ENCODE data around the gene FRMD4A. TPM values are rescaled to one million over a fixed set of nuclear protein-coding genes. Genes with fewer than 3 reads are reported as not detected.

FRMD4A gene
- total RNA-seq, 5 donors from 2014 or later (not counting 1 experiment from before 2014, with no cell fraction given) = 1.3 to 1.8 (median 1.4) TPM

- Mint-ChIP-seq H3K9me3 (peaks cover 0 to 11% (median 4%) of the 10 kb centered on the region in 3 donors), H3K27me3 (peaks cover 55 to 59% of the 10 kb centered on the region in 2 donors), H3K4me3 (no peak overlapping the region), H3K27ac (no peak overlapping the region), H3K4me1 (no peaks in the 10 kb centered on the region), H3K36me3 (no peaks in the 10 kb centered on the region)
- Histone ChIP-seq H3K9me3 (no peaks in the 10 kb centered on the region), H3K27ac (ENCODE audit: low read length) (no peak overlapping the region), H3K36me3 (ENCODE audit: control insufficient read depth in 2 of 2, extremely low read depth in 1 of 2, insufficient read depth in 1 of 2, low read length in 1 of 2) (no peaks in the 10 kb centered on the region), H3K27me3 (replicated peaks in 1 of 2; ENCODE audit: control insufficient read depth in 2 of 2, extremely low read depth in 1 of 2, insufficient read depth in 2 of 2, low read length in 1 of 2) (peaks cover 0 to 23% of the 10 kb centered on the region in 2 experiments), H3K4me1 (ENCODE audit: control insufficient read depth in 1 of 2, extremely low read depth in 1 of 2, insufficient read depth in 2 of 2, low read length in 2 of 2) (no peaks in the 10 kb centered on the region), H3K4me3 (ENCODE audit: control insufficient read depth in 1 of 2, extremely low read depth in 1 of 2, low read length in 1 of 2) (no peak overlapping the region)
- ATAC-seq (replicated peaks in 1 of 4) (no peak), DNase-seq (no peak)
- CTCF ChIA-PET = interaction anchor here in 1 of 2 donors (0.7 kb wide), 1 partner anchor 10 kb away, joined by 3 read pairs; no protein-coding TSS in a partner anchor
- POLR2A ChIA-PET = interaction anchor here in 1 of 2 donors (0.6 kb wide), 1 partner anchor 792 kb away, joined by 3 read pairs; no protein-coding TSS in a partner anchor
These were observed 172.1 kb downstream of the FRMD4A start for GRCh38 chr10:14158575-14158974.

DNA sequence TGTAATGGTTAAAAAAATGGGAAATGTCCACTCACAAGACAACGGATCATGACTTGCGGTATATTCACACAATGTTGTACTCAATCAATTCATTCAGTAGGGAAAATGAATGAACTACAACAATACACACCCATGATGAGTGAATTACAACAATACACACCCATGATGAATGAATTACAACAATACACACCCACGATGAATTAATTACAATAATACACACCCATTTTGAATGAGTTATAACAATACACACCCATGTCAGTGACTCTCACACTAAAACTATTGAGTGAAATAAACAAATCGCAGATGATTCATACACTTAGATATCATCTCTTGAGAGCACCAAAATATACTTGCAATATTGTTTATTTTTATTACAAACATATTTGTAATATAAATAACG, 174.6 kb downstream of the FRMD4A start:
- no peaks in the 10 kb centered on the region for H3K36me3 ChIP-seq (ENCODE audit: control insufficient read depth in 2 of 2, extremely low read depth in 1 of 2, insufficient read depth in 1 of 2, low read length in 1 of 2)
- Mint-ChIP-seq H3K27ac (no peak overlapping the region), H3K4me1 (no peaks in the 10 kb centered on the region), H3K4me3 (no peak overlapping the region), H3K27me3 (peaks cover 43 to 45% of the 10 kb centered on the region in 2 donors), H3K9me3 (peaks cover 0 to 11% (median 4%) of the 10 kb centered on the region in 3 donors), H3K36me3 (no peaks in the 10 kb centered on the region)
- no peaks in the 10 kb centered on the region for H3K4me1 ChIP-seq (ENCODE audit: control insufficient read depth in 1 of 2, extremely low read depth in 1 of 2, insufficient read depth in 2 of 2, low read length in 2 of 2)
- WGBS (ENCODE audit: insufficient coverage) = no CpG with 5 or more reads among the region's 5 CpGs
- DNase-seq = no peak
- no peaks in the 10 kb centered on the region for H3K9me3 ChIP-seq
- ATAC-seq (replicated peaks in 1 of 4) = no peak
- no peak overlapping the region for H3K27ac ChIP-seq (ENCODE audit: low read length)
- peaks cover 0 to 27% of the 10 kb centered on the region in 2 experiments for H3K27me3 ChIP-seq (replicated peaks in 1 of 2; ENCODE audit: control insufficient read depth in 2 of 2, extremely low read depth in 1 of 2, insufficient read depth in 2 of 2, low read length in 1 of 2)
- CTCF ChIA-PET = no interaction called here
- POLR2A ChIA-PET = no interaction called here
- no peak overlapping the region for H3K4me3 ChIP-seq (ENCODE audit: control insufficient read depth in 1 of 2, extremely low read depth in 1 of 2, low read length in 1 of 2)

DNA sequence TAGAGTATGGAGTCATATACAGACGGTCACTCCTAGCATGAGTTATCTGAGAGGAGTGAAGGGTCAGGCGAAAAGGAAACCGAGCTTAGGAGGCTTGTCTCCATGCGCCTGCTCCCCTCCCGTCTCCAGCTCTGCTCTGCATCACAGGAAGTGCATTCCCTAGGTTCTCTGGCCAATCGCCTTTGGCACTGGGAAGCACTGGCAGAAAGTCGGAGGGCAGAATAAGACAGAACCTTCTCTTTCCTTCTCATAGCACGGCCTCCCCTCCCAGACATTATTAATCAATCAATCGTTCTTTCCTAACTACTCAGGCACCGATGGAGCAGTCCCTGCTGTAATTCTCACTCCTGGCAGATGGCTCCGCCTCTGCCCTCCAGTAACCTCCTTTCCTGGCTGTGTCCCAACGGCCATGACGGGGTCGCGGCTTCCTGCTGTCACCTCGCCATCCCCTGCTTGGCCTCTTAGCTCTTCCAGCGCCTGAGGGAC, 177.1 kb downstream of the FRMD4A start:
- H3K4me1 ChIP-seq (ENCODE audit: control insufficient read depth in 1 of 2, extremely low read depth in 1 of 2, insufficient read depth in 2 of 2, low read length in 2 of 2) = no peaks in the 10 kb centered on the region
- no peaks in the 10 kb centered on the region for H3K36me3 ChIP-seq (ENCODE audit: control insufficient read depth in 2 of 2, extremely low read depth in 1 of 2, insufficient read depth in 1 of 2, low read length in 1 of 2)
- Mint-ChIP-seq H3K9me3 (peaks cover 0 to 11% (median 4%) of the 10 kb centered on the region in 3 donors), H3K27ac (no peak overlapping the region), H3K4me1 (no peaks in the 10 kb centered on the region), H3K27me3 (peaks cover 38 to 40% of the 10 kb centered on the region in 2 donors), H3K4me3 (no peak overlapping the region), H3K36me3 (no peaks in the 10 kb centered on the region)
- 86% methylated on average over 14 of the region's 17 CpGs for WGBS (ENCODE audit: insufficient coverage)
- no peak overlapping the region for H3K4me3 ChIP-seq (ENCODE audit: control insufficient read depth in 1 of 2, extremely low read depth in 1 of 2, low read length in 1 of 2)
- CTCF ChIA-PET = no interaction called here
- no peak for ATAC-seq (replicated peaks in 1 of 4)
- H3K27me3 ChIP-seq (replicated peaks in 1 of 2; ENCODE audit: control insufficient read depth in 2 of 2, extremely low read depth in 1 of 2, insufficient read depth in 2 of 2, low read length in 1 of 2) = peaks cover 0 to 27% of the 10 kb centered on the region in 2 experiments
- no peak for DNase-seq
- H3K27ac ChIP-seq (ENCODE audit: low read length) = no peak overlapping the region
- H3K9me3 ChIP-seq = no peaks in the 10 kb centered on the region
- POLR2A ChIA-PET = no interaction called here

- Mint-ChIP-seq H3K9me3 (peaks cover 0 to 9% (median 4%) of the 10 kb centered on the region in 3 donors), H3K27me3 (peaks cover 28 to 30% of the 10 kb centered on the region in 2 donors), H3K4me3 (no peak overlapping the region), H3K27ac (no peak overlapping the region), H3K4me1 (no peaks in the 10 kb centered on the region), H3K36me3 (no peaks in the 10 kb centered on the region)
- H3K27ac ChIP-seq (ENCODE audit: low read length) = no peak overlapping the region
- no peak overlapping the region for H3K4me3 ChIP-seq (ENCODE audit: control insufficient read depth in 1 of 2, extremely low read depth in 1 of 2, low read length in 1 of 2)
- peaks cover 0 to 20% of the 10 kb centered on the region in 2 experiments for H3K27me3 ChIP-seq (replicated peaks in 1 of 2; ENCODE audit: control insufficient read depth in 2 of 2, extremely low read depth in 1 of 2, insufficient read depth in 2 of 2, low read length in 1 of 2)
- ATAC-seq (replicated peaks in 1 of 4) = no peak
- POLR2A ChIA-PET = no interaction called here
- no peak for DNase-seq
- no peaks in the 10 kb centered on the region for H3K9me3 ChIP-seq
- no peaks in the 10 kb centered on the region for H3K36me3 ChIP-seq (ENCODE audit: control insufficient read depth in 2 of 2, extremely low read depth in 1 of 2, insufficient read depth in 1 of 2, low read length in 1 of 2)
- no peaks in the 10 kb centered on the region for H3K4me1 ChIP-seq (ENCODE audit: control insufficient read depth in 1 of 2, extremely low read depth in 1 of 2, insufficient read depth in 2 of 2, low read length in 2 of 2)
- WGBS (ENCODE audit: insufficient coverage) = no CpG with 5 or more reads among the region's 1 CpG
- CTCF ChIA-PET = no interaction called here
These were observed 179.2 kb downstream of the FRMD4A start for GRCh38 chr10:14151571-14151970.

DNA sequence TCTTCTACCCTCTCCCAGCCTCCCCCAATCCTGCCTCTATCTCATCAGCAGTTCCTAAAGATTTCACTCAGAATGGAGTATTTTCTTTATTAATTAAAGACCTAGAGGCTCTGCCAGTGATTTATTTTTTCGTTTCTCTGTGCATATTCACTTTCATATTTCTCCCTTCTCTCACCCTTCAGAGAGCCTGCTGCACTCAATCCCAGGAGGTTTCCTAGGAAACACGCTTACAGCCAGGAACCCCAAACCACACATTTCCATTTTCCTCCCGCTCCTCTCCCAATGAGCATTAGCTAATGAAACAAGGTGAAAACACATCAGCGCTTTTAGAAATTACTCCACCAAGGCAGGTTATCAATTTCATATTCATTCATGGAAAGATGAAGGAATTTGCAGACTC, 180.2 kb downstream of the FRMD4A start:
- Histone ChIP-seq H3K4me3 (ENCODE audit: control insufficient read depth in 1 of 2, extremely low read depth in 1 of 2, low read length in 1 of 2) (no peak overlapping the region), H3K4me1 (ENCODE audit: control insufficient read depth in 1 of 2, extremely low read depth in 1 of 2, insufficient read depth in 2 of 2, low read length in 2 of 2) (no peaks in the 10 kb centered on the region), H3K36me3 (ENCODE audit: control insufficient read depth in 2 of 2, extremely low read depth in 1 of 2, insufficient read depth in 1 of 2, low read length in 1 of 2) (no peaks in the 10 kb centered on the region), H3K9me3 (no peaks in the 10 kb centered on the region), H3K27me3 (replicated peaks in 1 of 2; ENCODE audit: control insufficient read depth in 2 of 2, extremely low read depth in 1 of 2, insufficient read depth in 2 of 2, low read length in 1 of 2) (peaks cover 0 to 20% of the 10 kb centered on the region in 2 experiments), H3K27ac (ENCODE audit: low read length) (no peak overlapping the region)
- no peaks in the 10 kb centered on the region for H3K36me3 Mint-ChIP-seq
- no peak for ATAC-seq (replicated peaks in 1 of 4)
- ChIA-PET POLR2A (no interaction called here), CTCF (no interaction called here)
- 60% methylated on average over 1 of the region's 4 CpGs for WGBS (ENCODE audit: insufficient coverage)
- H3K27ac Mint-ChIP-seq = no peak overlapping the region
- DNase-seq = no peak
- no peaks in the 10 kb centered on the region for H3K4me1 Mint-ChIP-seq
- H3K4me3 Mint-ChIP-seq = no peak overlapping the region
- H3K27me3 Mint-ChIP-seq = peaks cover 26% of the 10 kb centered on the region in 2 donors
- peaks cover 0 to 3% (median 3%) of the 10 kb centered on the region in 3 donors for H3K9me3 Mint-ChIP-seq

GRCh38 chr10:14146501-14146900, 184.2 kb downstream of the FRMD4A start:
- no peak overlapping the region for H3K4me3 Mint-ChIP-seq
- ChIA-PET CTCF (no interaction called here), POLR2A (no interaction called here)
- H3K27me3 Mint-ChIP-seq = peaks cover 36% of the 10 kb centered on the region in 2 donors
- Histone ChIP-seq H3K27ac (ENCODE audit: low read length) (no peak overlapping the region), H3K9me3 (no peaks in the 10 kb centered on the region), H3K27me3 (replicated peaks in 1 of 2; ENCODE audit: control insufficient read depth in 2 of 2, extremely low read depth in 1 of 2, insufficient read depth in 2 of 2, low read length in 1 of 2) (peaks cover 2 to 12% of the 10 kb centered on the region in 2 experiments), H3K4me3 (ENCODE audit: control insufficient read depth in 1 of 2, extremely low read depth in 1 of 2, low read length in 1 of 2) (no peak overlapping the region), H3K4me1 (ENCODE audit: control insufficient read depth in 1 of 2, extremely low read depth in 1 of 2, insufficient read depth in 2 of 2, low read length in 2 of 2) (no peaks in the 10 kb centered on the region), H3K36me3 (ENCODE audit: control insufficient read depth in 2 of 2, extremely low read depth in 1 of 2, insufficient read depth in 1 of 2, low read length in 1 of 2) (no peaks in the 10 kb centered on the region)
- ATAC-seq (replicated peaks in 1 of 4) (no peak), DNase-seq (no peak)
- H3K4me1 Mint-ChIP-seq = no peaks in the 10 kb centered on the region
- no peaks in the 10 kb centered on the region for H3K36me3 Mint-ChIP-seq
- no peaks in the 10 kb centered on the region for H3K9me3 Mint-ChIP-seq
- WGBS (ENCODE audit: insufficient coverage) = 85% methylated on average over 3 of the region's 4 CpGs
- no peak overlapping the region for H3K27ac Mint-ChIP-seq

- Histone ChIP-seq H3K4me3 (ENCODE audit: control insufficient read depth in 1 of 2, extremely low read depth in 1 of 2, low read length in 1 of 2) (no peak overlapping the region), H3K4me1 (ENCODE audit: control insufficient read depth in 1 of 2, extremely low read depth in 1 of 2, insufficient read depth in 2 of 2, low read length in 2 of 2) (no peaks in the 10 kb centered on the region), H3K27me3 (replicated peaks in 1 of 2; ENCODE audit: control insufficient read depth in 2 of 2, extremely low read depth in 1 of 2, insufficient read depth in 2 of 2, low read length in 1 of 2) (peaks cover 4 to 16% of the 10 kb centered on the region in 2 experiments), H3K9me3 (no peaks in the 10 kb centered on the region), H3K27ac (ENCODE audit: low read length) (no peak overlapping the region), H3K36me3 (ENCODE audit: control insufficient read depth in 2 of 2, extremely low read depth in 1 of 2, insufficient read depth in 1 of 2, low read length in 1 of 2) (no peaks in the 10 kb centered on the region)
- Mint-ChIP-seq H3K36me3 (no peaks in the 10 kb centered on the region), H3K27me3 (peaks cover 36 to 40% of the 10 kb centered on the region in 2 donors), H3K4me1 (no peaks in the 10 kb centered on the region), H3K4me3 (no peak overlapping the region), H3K9me3 (no peaks in the 10 kb centered on the region), H3K27ac (no peak overlapping the region)
- no CpG with 5 or more reads among the region's 3 CpGs for WGBS (ENCODE audit: insufficient coverage)
- ChIA-PET POLR2A (no interaction called here), CTCF (no interaction called here)
- DNase-seq = no peak
- no peak for ATAC-seq (replicated peaks in 1 of 4)
These were observed 184.7 kb downstream of the FRMD4A start for GRCh38 chr10:14146025-14146424.
